SK-N-MC (cell line): ENCODE measurements around the gene HSPBAP1.
"Not testable (repeated sequence)": the region's sequence is repeated elsewhere in the genome, so short reads cannot be mapped to it uniquely, and the experiment has no call there.

Source experiments
- DNase-seq: peaks from one replicate; pipeline ENCODE4 v3.0.0-alpha.2; 2011; ENCODE audit warnings: low read depth, low spot score
- H3K27ac ChIP-seq: fragments of 200-600 bp; sonication (generic); 2 replicates; pipeline ENCODE4 v1.5.1; 2016; ENCODE audit warnings: mixed run types
- H3K36me3 ChIP-seq: fragments of 200-600 bp; sonication (generic); 2 replicates; pipeline ENCODE4 v1.6.1; 2017; ENCODE audit warnings: antibody characterized with exemption, low read length, mixed read lengths; ENCODE audit not compliant: insufficient read depth
- H3K4me3 ChIP-seq: fragments of 200-600 bp; sonication (generic); 2 replicates; pipeline ENCODE4 v1.5.1; 2016
- H3K9ac ChIP-seq: fragments of 200-600 bp; sonication (generic); 2 replicates; pipeline ENCODE4 v1.8.0; 2017; ENCODE audit warnings: mixed run types, mixed read lengths; ENCODE audit not compliant: insufficient read length
- H3K9me3 ChIP-seq: fragments of 200-600 bp; sonication (generic); 2 replicates; pipeline ENCODE4 v1.6.1; 2017; ENCODE audit warnings: low read depth, mild to moderate bottlenecking, antibody characterized with exemption, low read length, moderate library complexity, mixed read lengths
- EZH2 ChIP-seq: fragments of 200-600 bp; sonication (generic); IDR thresholded peaks from one replicate; pipeline ENCODE4 v1.6.1; 2017; ENCODE audit warnings: antibody characterized with exemption
- FOXP2 ChIP-seq: optimal IDR thresholded peaks from 2 replicates; pipeline ENCODE3; 2011; ENCODE audit warnings: mild to moderate bottlenecking, moderate library complexity; ENCODE audit not compliant: insufficient read depth; ENCODE audit errors: extremely low read length, control extremely low read depth
- POLR2AphosphoS5 ChIP-seq: IDR thresholded peaks from 2 replicates; pipeline ENCODE4 v1.6.1; 2012; ENCODE audit warnings: mild to moderate bottlenecking, low read depth, low read length, borderline replicate concordance

HSPBAP1 gene

GRCh38 chr3:122758877-122759560 lies 34.6 kb downstream of the HSPBAP1 start:
- H3K9me3 ChIP-seq: no peaks in the 10 kb centered on the region
- peaks cover 22% of the 10 kb centered on the region for H3K36me3 ChIP-seq
- TF ChIP-seq EZH2 (no peak), POLR2AphosphoS5 (no peak), FOXP2 (no peak)
- H3K27ac ChIP-seq: peak overlapping the region; percentile 96
- H3K9ac ChIP-seq: peak overlapping the region; percentile 9
- no peak for DNase-seq
- H3K4me3 ChIP-seq: no peak overlapping the region

- Histone ChIP-seq H3K9me3 (no peaks in the 10 kb centered on the region), H3K36me3 (peaks cover 34% of the 10 kb centered on the region), H3K9ac (no peak overlapping the region), H3K4me3 (no peak overlapping the region), H3K27ac (no peak overlapping the region)
- no peak for DNase-seq
- TF ChIP-seq EZH2: no peak
- no peak for TF ChIP-seq FOXP2
- no peak for TF ChIP-seq POLR2AphosphoS5
Observed at GRCh38 chr3:122755491-122755890, 38.1 kb downstream of the HSPBAP1 start.

- Histone ChIP-seq H3K9ac (no peak overlapping the region), H3K27ac (no peak overlapping the region), H3K4me3 (no peak overlapping the region), H3K36me3 (peaks cover 34% of the 10 kb centered on the region), H3K9me3 (no peaks in the 10 kb centered on the region)
- TF ChIP-seq FOXP2: no peak
- TF ChIP-seq EZH2: no peak
- TF ChIP-seq POLR2AphosphoS5: no peak
- DNase-seq: no peak
Observed at GRCh38 chr3:122754929-122755328, 38.7 kb downstream of the HSPBAP1 start.

GRCh38 chr3:122748347-122748746 lies 45.3 kb downstream of the HSPBAP1 start:
- Histone ChIP-seq H3K27ac (no peak overlapping the region), H3K4me3 (no peak overlapping the region), H3K9me3 (no peaks in the 10 kb centered on the region), H3K9ac (no peak overlapping the region), H3K36me3 (peaks cover 20% of the 10 kb centered on the region)
- TF ChIP-seq POLR2AphosphoS5 (no peak), FOXP2 (no peak), EZH2 (no peak)
- DNase-seq: no peak

- DNase-seq: not testable (repeated sequence)
- peaks cover 29% of the 10 kb centered on the region for H3K36me3 ChIP-seq
Observed at GRCh38 chr3:122747295-122747694, 46.3 kb downstream of the HSPBAP1 start.

GRCh38 chr3:122745369-122746021 lies 48.1 kb downstream of the HSPBAP1 start:
- TF ChIP-seq POLR2AphosphoS5 (no peak), EZH2 (no peak), FOXP2 (no peak)
- Histone ChIP-seq H3K4me3 (no peak overlapping the region), H3K27ac (no peak overlapping the region), H3K9me3 (peaks cover 6% of the 10 kb centered on the region; the same call in 1 of the 2 replicates), H3K9ac (no peak overlapping the region), H3K36me3 (peaks cover 25% of the 10 kb centered on the region)
- no peak for DNase-seq

More at GRCh38 chr3:122747295-122747694, 46.3 kb downstream of the HSPBAP1 start:
- not testable (repeated sequence) for H3K4me3 ChIP-seq, H3K9me3 ChIP-seq, H3K9ac ChIP-seq, H3K27ac ChIP-seq

GRCh38 chr3:122743581-122744120 lies 50.0 kb downstream of the HSPBAP1 start:
- no peak overlapping the region for H3K9ac ChIP-seq
- no peak for DNase-seq
- H3K27ac ChIP-seq: no peak overlapping the region
- H3K36me3 ChIP-seq: peaks cover 39% of the 10 kb centered on the region
- no peak overlapping the region for H3K4me3 ChIP-seq
- no peak for TF ChIP-seq FOXP2
- no peak for TF ChIP-seq POLR2AphosphoS5
- TF ChIP-seq EZH2: no peak
- H3K9me3 ChIP-seq: peaks cover 6% of the 10 kb centered on the region; the same call in 1 of the 2 replicates

- no peak overlapping the region for H3K4me3 ChIP-seq
- H3K9ac ChIP-seq: no peak overlapping the region
- peaks cover 36% of the 10 kb centered on the region for H3K36me3 ChIP-seq
- no peak for TF ChIP-seq FOXP2
- no peak for TF ChIP-seq EZH2
- no peak for TF ChIP-seq POLR2AphosphoS5
- H3K27ac ChIP-seq: no peak overlapping the region
- peaks cover 6% of the 10 kb centered on the region; the same call in 1 of the 2 replicates for H3K9me3 ChIP-seq
- DNase-seq: no peak
Observed at GRCh38 chr3:122742234-122742633, 51.4 kb downstream of the HSPBAP1 start.
